ENCODE measurements around the gene SARNP. TPM values are rescaled to one million over a fixed set of nuclear protein-coding genes. Genes with fewer than 3 reads are reported as not detected.
A peak's percentile ranks its signal among the peaks of the same experiment; 100 is the strongest.

The SARNP gene
- total and polyA plus RNA-seq, 10 of the 15 experiments (the other 5 are each of a cell fraction or from before 2014, with no cell fraction given), result 77.6 to 445 (median 188) TPM

- TF ChIP-seq ZNF217 (IDR thresholded peaks at IDR 0.05) (no peak), EP300 (IDR thresholded peaks at IDR 0.05; ENCODE audit: borderline replicate concordance in 1 of 2, control insufficient read depth in 1 of 2, low read depth in 2 of 2, low read length in 2 of 2) (no peak), CHD4 (IDR thresholded peaks at IDR 0.05) (no peak), FOXM1 (IDR thresholded peaks at IDR 0.05; ENCODE audit: low read depth, low read length) (no peak), ATF2 (IDR thresholded peaks at IDR 0.05; ENCODE audit: low read length) (no peak; the same call in 1 of the 2 replicates), PKNOX1 (IDR thresholded peaks at IDR 0.05) (peak; percentile 99), POLR2A (IDR thresholded peaks at IDR 0.05; ENCODE audit: low read depth, low read length) (peak; percentile 86), REST (IDR thresholded peaks at IDR 0.05; ENCODE audit: low read depth, low read length) (no peak), SREBF2 (IDR thresholded peaks at IDR 0.05; ENCODE audit: low read length) (no peak; the same call in 1 of the 2 replicates), SMAD1 (IDR thresholded peaks at IDR 0.05; ENCODE audit: low read depth, partially characterized antibody) (peak; percentile 63), SPI1 (IDR thresholded peaks at IDR 0.05; ENCODE audit: borderline replicate concordance, insufficient read depth, low read depth, low read length) (peak; percentile 91), DPF2 (IDR thresholded peaks at IDR 0.05) (peak; percentile 83; the same call in 1 of the 2 replicates), MTA2 (IDR thresholded peaks at IDR 0.05; ENCODE audit: low read depth) (peak; percentile 49), STAT1 (conservative IDR thresholded peaks at IDR 0.05) (no peak), RAD21 (IDR thresholded peaks at IDR 0.05; ENCODE audit: insufficient read depth, low read depth, low read length) (no peak), USF2 (IDR thresholded peaks at IDR 0.05; ENCODE audit: borderline replicate concordance, low read depth, low read length) (no peak), ZNF592 (IDR thresholded peaks at IDR 0.05) (no peak), TAF1 (IDR thresholded peaks at IDR 0.05; ENCODE audit: borderline replicate concordance, low read depth, low read length) (peak; percentile 89), KLF5 (IDR thresholded peaks at IDR 0.05; ENCODE audit: partially characterized antibody) (peak; percentile 59)
These were observed at the start of gene SARNP, which contains the start of gene ORMDL2 (continued) for GRCh38 chr12:55817345-55818139.

Measured in GM12878 (cell line).